ENCODE data around the gene CALR3. TPM values are rescaled to one million over a fixed set of nuclear protein-coding genes. Genes with fewer than 3 reads are reported as not detected.

The CALR3 gene
- total and polyA plus RNA-seq, 2 of the 13 experiments (the other 11 are each of a cell fraction or from before 2014, with no cell fraction given) = not detected

DNA sequence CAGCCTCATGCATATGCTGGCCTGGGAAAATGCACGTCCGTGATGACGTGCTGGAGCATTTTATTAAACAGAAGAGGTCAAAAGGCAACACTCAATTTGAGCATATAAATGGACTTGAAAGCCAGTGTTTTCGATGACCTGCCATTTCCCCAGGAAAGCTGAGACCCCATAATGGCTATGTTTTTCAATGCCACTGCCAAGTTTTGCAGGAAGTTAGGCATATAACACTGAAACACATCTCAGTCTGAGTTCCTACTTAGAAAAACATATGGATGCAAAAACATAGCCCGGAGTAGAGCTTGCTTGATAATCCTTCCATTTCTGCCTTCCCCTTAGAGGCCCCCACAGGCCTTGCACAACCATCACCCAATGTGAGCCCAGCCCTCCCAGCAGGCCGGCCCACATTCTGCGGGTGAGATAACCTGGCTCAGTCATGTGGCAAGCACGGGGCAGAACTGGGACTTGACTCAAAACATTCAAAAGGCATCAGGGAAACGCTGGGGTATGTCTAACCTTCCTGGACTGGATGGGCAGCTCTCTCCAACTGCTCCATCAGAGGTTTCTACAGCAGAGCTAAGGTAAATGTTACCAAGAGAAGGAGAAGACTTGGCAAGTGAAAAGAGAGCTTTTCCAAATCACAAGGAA lies 49.1 kb downstream of the CALR3 start (continued):
- TF ChIP-seq ZNF331 (CRISPR knock-in tag; IDR thresholded peaks at IDR 0.05) = peak; percentile 85
- TF ChIP-seq ZNF30 (CRISPR knock-in tag; IDR thresholded peaks at IDR 0.05) = no peak
- TF ChIP-seq SKI (IDR thresholded peaks at IDR 0.05; ENCODE audit: partially characterized antibody) = no peak
- TF ChIP-seq, protein P1, sequence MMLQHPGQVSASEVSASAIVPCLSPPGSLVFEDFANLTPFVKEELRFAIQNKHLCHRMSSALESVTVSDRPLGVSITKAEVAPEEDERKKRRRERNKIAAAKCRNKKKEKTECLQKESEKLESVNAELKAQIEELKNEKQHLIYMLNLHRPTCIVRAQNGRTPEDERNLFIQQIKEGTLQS (CRISPR knock-in tag; IDR thresholded peaks at IDR 0.05) = no peak
- no peak for TF ChIP-seq ZFP41 (CRISPR knock-in tag; IDR thresholded peaks at IDR 0.05; ENCODE audit: borderline replicate concordance)
- TF ChIP-seq ZNF484 (CRISPR knock-in tag; IDR thresholded peaks at IDR 0.05; ENCODE audit: borderline replicate concordance, low read depth) = no peak
- no peak for TF ChIP-seq ZNF121 (CRISPR knock-in tag; IDR thresholded peaks at IDR 0.05)
- TF ChIP-seq ZNF670 (CRISPR knock-in tag; IDR thresholded peaks at IDR 0.05; ENCODE audit: borderline replicate concordance) = peak; percentile 59; the same call in 1 of the 2 replicates
- TF ChIP-seq, protein P2, sequence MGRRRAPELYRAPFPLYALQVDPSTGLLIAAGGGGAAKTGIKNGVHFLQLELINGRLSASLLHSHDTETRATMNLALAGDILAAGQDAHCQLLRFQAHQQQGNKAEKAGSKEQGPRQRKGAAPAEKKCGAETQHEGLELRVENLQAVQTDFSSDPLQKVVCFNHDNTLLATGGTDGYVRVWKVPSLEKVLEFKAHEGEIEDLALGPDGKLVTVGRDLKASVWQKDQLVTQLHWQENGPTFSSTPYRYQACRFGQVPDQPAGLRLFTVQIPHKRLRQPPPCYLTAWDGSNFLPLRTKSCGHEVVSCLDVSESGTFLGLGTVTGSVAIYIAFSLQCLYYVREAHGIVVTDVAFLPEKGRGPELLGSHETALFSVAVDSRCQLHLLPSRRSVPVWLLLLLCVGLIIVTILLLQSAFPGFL (CRISPR knock-in tag; IDR thresholded peaks at IDR 0.05) = no peak
- no peak for TF ChIP-seq ZNF3 (CRISPR knock-in tag; IDR thresholded peaks at IDR 0.05)
- TF ChIP-seq ZSCAN20 (CRISPR knock-in tag; IDR thresholded peaks at IDR 0.05; ENCODE audit: borderline replicate concordance) = no peak
- TF ChIP-seq, protein P3, sequence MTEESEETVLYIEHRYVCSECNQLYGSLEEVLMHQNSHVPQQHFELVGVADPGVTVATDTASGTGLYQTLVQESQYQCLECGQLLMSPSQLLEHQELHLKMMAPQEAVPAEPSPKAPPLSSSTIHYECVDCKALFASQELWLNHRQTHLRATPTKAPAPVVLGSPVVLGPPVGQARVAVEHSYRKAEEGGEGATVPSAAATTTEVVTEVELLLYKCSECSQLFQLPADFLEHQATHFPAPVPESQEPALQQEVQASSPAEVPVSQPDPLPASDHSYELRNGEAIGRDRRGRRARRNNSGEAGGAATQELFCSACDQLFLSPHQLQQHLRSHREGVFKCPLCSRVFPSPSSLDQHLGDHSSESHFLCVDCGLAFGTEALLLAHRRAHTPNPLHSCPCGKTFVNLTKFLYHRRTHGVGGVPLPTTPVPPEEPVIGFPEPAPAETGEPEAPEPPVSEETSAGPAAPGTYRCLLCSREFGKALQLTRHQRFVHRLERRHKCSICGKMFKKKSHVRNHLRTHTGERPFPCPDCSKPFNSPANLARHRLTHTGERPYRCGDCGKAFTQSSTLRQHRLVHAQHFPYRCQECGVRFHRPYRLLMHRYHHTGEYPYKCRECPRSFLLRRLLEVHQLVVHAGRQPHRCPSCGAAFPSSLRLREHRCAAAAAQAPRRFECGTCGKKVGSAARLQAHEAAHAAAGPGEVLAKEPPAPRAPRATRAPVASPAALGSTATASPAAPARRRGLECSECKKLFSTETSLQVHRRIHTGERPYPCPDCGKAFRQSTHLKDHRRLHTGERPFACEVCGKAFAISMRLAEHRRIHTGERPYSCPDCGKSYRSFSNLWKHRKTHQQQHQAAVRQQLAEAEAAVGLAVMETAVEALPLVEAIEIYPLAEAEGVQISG (CRISPR knock-in tag; IDR thresholded peaks at IDR 0.05) = 0 out of 2 replicates have a peak, but pooled peaks have one; percentile 35
- TF ChIP-seq ZNF616 (CRISPR knock-in tag; IDR thresholded peaks at IDR 0.05; ENCODE audit: low read depth) = no peak
- TF ChIP-seq REPIN1 (CRISPR knock-in tag; IDR thresholded peaks at IDR 0.05; ENCODE audit: borderline replicate concordance, low read depth) = peak; percentile 63; the same call in 1 of the 2 replicates
- no peak for TF ChIP-seq ZNF224 (CRISPR knock-in tag; IDR thresholded peaks at IDR 0.05)
- TF ChIP-seq, protein P4, sequence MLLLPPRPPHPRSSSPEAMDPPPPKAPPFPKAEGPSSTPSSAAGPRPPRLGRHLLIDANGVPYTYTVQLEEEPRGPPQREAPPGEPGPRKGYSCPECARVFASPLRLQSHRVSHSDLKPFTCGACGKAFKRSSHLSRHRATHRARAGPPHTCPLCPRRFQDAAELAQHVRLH (CRISPR knock-in tag; IDR thresholded peaks at IDR 0.05; ENCODE audit: borderline replicate concordance, low read depth) = peak; percentile 46; the same call in 1 of the 2 replicates
- TF ChIP-seq, protein P5, sequence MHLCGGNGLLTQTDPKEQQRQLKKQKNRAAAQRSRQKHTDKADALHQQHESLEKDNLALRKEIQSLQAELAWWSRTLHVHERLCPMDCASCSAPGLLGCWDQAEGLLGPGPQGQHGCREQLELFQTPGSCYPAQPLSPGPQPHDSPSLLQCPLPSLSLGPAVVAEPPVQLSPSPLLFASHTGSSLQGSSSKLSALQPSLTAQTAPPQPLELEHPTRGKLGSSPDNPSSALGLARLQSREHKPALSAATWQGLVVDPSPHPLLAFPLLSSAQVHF (CRISPR knock-in tag; IDR thresholded peaks at IDR 0.05) = no peak
- peak; percentile 70; the same call in 1 of the 2 replicates for TF ChIP-seq HDAC2 (CRISPR knock-in tag; IDR thresholded peaks at IDR 0.05)
- TF ChIP-seq ISX (CRISPR knock-in tag; conservative IDR thresholded peaks at IDR 0.05) = no peak
- TF ChIP-seq, protein P6, sequence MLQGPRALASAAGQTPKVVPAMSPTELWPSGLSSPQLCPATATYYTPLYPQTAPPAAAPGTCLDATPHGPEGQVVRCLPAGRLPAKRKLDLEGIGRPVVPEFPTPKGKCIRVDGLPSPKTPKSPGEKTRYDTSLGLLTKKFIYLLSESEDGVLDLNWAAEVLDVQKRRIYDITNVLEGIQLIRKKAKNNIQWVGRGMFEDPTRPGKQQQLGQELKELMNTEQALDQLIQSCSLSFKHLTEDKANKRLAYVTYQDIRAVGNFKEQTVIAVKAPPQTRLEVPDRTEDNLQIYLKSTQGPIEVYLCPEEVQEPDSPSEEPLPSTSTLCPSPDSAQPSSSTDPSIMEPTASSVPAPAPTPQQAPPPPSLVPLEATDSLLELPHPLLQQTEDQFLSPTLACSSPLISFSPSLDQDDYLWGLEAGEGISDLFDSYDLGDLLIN (CRISPR knock-in tag; IDR thresholded peaks at IDR 0.05; ENCODE audit: borderline replicate concordance) = no peak
- TF ChIP-seq MTA3 (CRISPR knock-in tag; IDR thresholded peaks at IDR 0.05) = no peak
- TF ChIP-seq ZKSCAN5 (CRISPR knock-in tag; IDR thresholded peaks at IDR 0.05) = no peak
- TF ChIP-seq, protein P7, sequence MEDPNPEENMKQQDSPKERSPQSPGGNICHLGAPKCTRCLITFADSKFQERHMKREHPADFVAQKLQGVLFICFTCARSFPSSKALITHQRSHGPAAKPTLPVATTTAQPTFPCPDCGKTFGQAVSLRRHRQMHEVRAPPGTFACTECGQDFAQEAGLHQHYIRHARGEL (CRISPR knock-in tag; IDR thresholded peaks at IDR 0.05) = no peak
- no peak for TF ChIP-seq ZNF747 (CRISPR knock-in tag; IDR thresholded peaks at IDR 0.05; ENCODE audit: borderline replicate concordance)
